HEK293T (cell line): ENCODE results near the gene BTBD19.

ENCODE experiments used
- ARNT ChIP-seq: fragments of 450-650 bp; IDR thresholded peaks from 2 replicates; pipeline ENCODE4 v1.6.1; 2017; ENCODE audit warnings: mild to moderate bottlenecking
- CTBP1 ChIP-seq: fragments of 450-650 bp; IDR thresholded peaks from 2 replicates; pipeline ENCODE4 v1.6.1; 2016; ENCODE audit warnings: borderline replicate concordance
- ELF4 ChIP-seq: fragments of 450-650 bp; IDR thresholded peaks from 2 replicates; pipeline ENCODE4 v1.6.1; 2017; ENCODE audit warnings: antibody characterized with exemption
- SP1 ChIP-seq: fragments of 450-650 bp; IDR thresholded peaks from 2 replicates; pipeline ENCODE4 v1.6.1; 2017
- ZNF384 ChIP-seq: fragments of 450-650 bp; IDR thresholded peaks from 2 replicates; pipeline ENCODE4 v1.6.1; 2016

GRCh38 chr1:44821240-44821715 lies 13.0 kb downstream of the BTBD19 start:
- TF ChIP-seq ZNF384, result no peak
- no peak for TF ChIP-seq SP1
- TF ChIP-seq ARNT, result no peak
- TF ChIP-seq ELF4, result no peak
- no peak for TF ChIP-seq CTBP1
